HK-2 (cell line): ENCODE results near the gene FAHD2A.
A peak's percentile ranks its signal among the peaks of the same experiment; 100 is the strongest.
"Not testable (repeated sequence)": the region's sequence is repeated elsewhere in the genome, so short reads cannot be mapped to it uniquely, and the experiment has no call there.

Experiments
- DNase-seq: peaks from one replicate; pipeline ENCODE4 v3.0.0-alpha.2; 2018; ENCODE audit not compliant: unreplicated experiment

Gene FAHD2A

GRCh38 chr2:95402370-95403203, at the start of gene FAHD2A:
Gene FAHD2A (plus strand): TSS chr2:95402708. CDS start chr2:95405559, 2,851 bp downstream.
- DNase-seq, result peak; percentile 93

GRCh38 chr2:95353055-95353575, 49.4 kb upstream of the FAHD2A start:
- DNase-seq, result no peak

GRCh38 chr2:95353613-95354468, 48.7 kb upstream of the FAHD2A start:
- no peak for DNase-seq

GRCh38 chr2:95354469-95354901, 48.0 kb upstream of the FAHD2A start:
- no peak for DNase-seq

GRCh38 chr2:95354925-95355324, 47.6 kb upstream of the FAHD2A start:
- no peak for DNase-seq

GRCh38 chr2:95355486-95355885, 47.0 kb upstream of the FAHD2A start:
- DNase-seq, result not testable (repeated sequence)

- DNase-seq, result no peak
Measured at GRCh38 chr2:95356821-95357700, 45.4 kb upstream of the FAHD2A start.

GRCh38 chr2:95357717-95358280, 44.7 kb upstream of the FAHD2A start:
- no peak for DNase-seq

- DNase-seq, result no peak
Measured at GRCh38 chr2:95359031-95359430, 43.5 kb upstream of the FAHD2A start.

- no peak for DNase-seq
Measured at GRCh38 chr2:95359501-95359930, 43.0 kb upstream of the FAHD2A start.

GRCh38 chr2:95361216-95361980, 41.1 kb upstream of the FAHD2A start:
- no peak for DNase-seq

- DNase-seq, result no peak
Measured at GRCh38 chr2:95362486-95362885, 40.0 kb upstream of the FAHD2A start.

GRCh38 chr2:95366514-95366913, 36.0 kb upstream of the FAHD2A start:
- no peak for DNase-seq

- no peak for DNase-seq
Measured at GRCh38 chr2:95372216-95372829, 30.2 kb upstream of the FAHD2A start.

- DNase-seq, result no peak
Measured at GRCh38 chr2:95372845-95373244, 29.7 kb upstream of the FAHD2A start.

- no peak for DNase-seq
Measured at GRCh38 chr2:95374029-95374428, 28.5 kb upstream of the FAHD2A start.

- no peak for DNase-seq
Measured at GRCh38 chr2:95374451-95374920, 28.0 kb upstream of the FAHD2A start.

GRCh38 chr2:95374921-95375471, 27.5 kb upstream of the FAHD2A start:
- peak; percentile 5 for DNase-seq

GRCh38 chr2:95375532-95376150, 26.9 kb upstream of the FAHD2A start:
- no peak for DNase-seq
